Activated naive CD8-positive, alpha-beta T cell (primary cell): ENCODE results near the gene CD59.

Experiments
- H3K27ac Mint-ChIP-seq: one replicate; pipeline ENCODE4 v1.8.0; 2021; ENCODE audit warnings: mixed read lengths
- H3K27me3 Mint-ChIP-seq: one replicate; pipeline ENCODE4 v1.8.0; 2021; ENCODE audit warnings: mixed read lengths
- H3K36me3 Mint-ChIP-seq: one replicate; pipeline ENCODE4 v1.8.0; 2021; ENCODE audit warnings: mixed read lengths
- H3K4me1 Mint-ChIP-seq: one replicate; pipeline ENCODE4 v1.8.0; 2021; ENCODE audit warnings: low read depth, mixed read lengths
- H3K4me3 Mint-ChIP-seq: one replicate; pipeline ENCODE4 v1.8.0; 2021; ENCODE audit warnings: mild to moderate bottlenecking, mixed read lengths
- H3K9me3 Mint-ChIP-seq: one replicate; pipeline ENCODE4 v1.8.0; 2021; ENCODE audit warnings: low read depth, mixed read lengths

The CD59 gene

GRCh38 chr11:33736148-33736812 is at the start of gene CD59:
Gene CD59, minus strand, starts transcription at chr11:33736423. Its CDS starts 13,978 bp downstream, at chr11:33722445.
- H3K36me3 Mint-ChIP-seq, result peaks cover 4% of the 10 kb centered on the region
- no peaks in the 10 kb centered on the region for H3K9me3 Mint-ChIP-seq
- H3K27me3 Mint-ChIP-seq, result no peaks in the 10 kb centered on the region
- peaks cover 33% of the 10 kb centered on the region for H3K4me1 Mint-ChIP-seq
- peak within 1 kb of the TSS; percentile 24 for H3K27ac Mint-ChIP-seq
- peak within 1 kb of the TSS; percentile 91 for H3K4me3 Mint-ChIP-seq

GRCh38 chr11:33785609-33786008 is 49.4 kb upstream of the CD59 start:
- H3K36me3 Mint-ChIP-seq, result no peaks in the 10 kb centered on the region
- H3K4me1 Mint-ChIP-seq, result no peaks in the 10 kb centered on the region
- H3K27ac Mint-ChIP-seq, result no peak overlapping the region
- no peak overlapping the region for H3K4me3 Mint-ChIP-seq
- no peaks in the 10 kb centered on the region for H3K9me3 Mint-ChIP-seq
- peaks cover 17% of the 10 kb centered on the region for H3K27me3 Mint-ChIP-seq

- Mint-ChIP-seq H3K9me3 (no peaks in the 10 kb centered on the region), H3K4me3 (no peak overlapping the region), H3K27ac (no peak overlapping the region), H3K27me3 (peaks cover 14% of the 10 kb centered on the region), H3K36me3 (no peaks in the 10 kb centered on the region), H3K4me1 (peaks cover 7% of the 10 kb centered on the region)
Observed at GRCh38 chr11:33779849-33780528, 43.8 kb upstream of the CD59 start.

- H3K4me1 Mint-ChIP-seq, result peaks cover 12% of the 10 kb centered on the region
- no peak overlapping the region for H3K4me3 Mint-ChIP-seq
- no peak overlapping the region for H3K27ac Mint-ChIP-seq
- no peaks in the 10 kb centered on the region for H3K9me3 Mint-ChIP-seq
- peaks cover 12% of the 10 kb centered on the region for H3K27me3 Mint-ChIP-seq
- H3K36me3 Mint-ChIP-seq, result no peaks in the 10 kb centered on the region
Observed at GRCh38 chr11:33778675-33779074, 42.5 kb upstream of the CD59 start.

- H3K4me1 Mint-ChIP-seq, result peaks cover 19% of the 10 kb centered on the region
- no peak overlapping the region for H3K4me3 Mint-ChIP-seq
- no peak overlapping the region for H3K27ac Mint-ChIP-seq
- H3K9me3 Mint-ChIP-seq, result no peaks in the 10 kb centered on the region
- H3K27me3 Mint-ChIP-seq, result peaks cover 12% of the 10 kb centered on the region
- H3K36me3 Mint-ChIP-seq, result no peaks in the 10 kb centered on the region
Observed at GRCh38 chr11:33777906-33778305, 41.7 kb upstream of the CD59 start.

- peaks cover 2% of the 10 kb centered on the region for H3K36me3 Mint-ChIP-seq
- peaks cover 7% of the 10 kb centered on the region for H3K27me3 Mint-ChIP-seq
- H3K4me1 Mint-ChIP-seq, result peaks cover 35% of the 10 kb centered on the region
- peak overlapping the region; percentile 65 for H3K4me3 Mint-ChIP-seq
- H3K9me3 Mint-ChIP-seq, result no peaks in the 10 kb centered on the region
- no peak overlapping the region for H3K27ac Mint-ChIP-seq
Observed at GRCh38 chr11:33775832-33776470, 39.7 kb upstream of the CD59 start.

GRCh38 chr11:33775467-33775807 is 39.2 kb upstream of the CD59 start:
- Mint-ChIP-seq H3K4me3 (peak overlapping the region; percentile 97), H3K27me3 (peaks cover 7% of the 10 kb centered on the region), H3K9me3 (no peaks in the 10 kb centered on the region), H3K36me3 (peaks cover 2% of the 10 kb centered on the region), H3K4me1 (peaks cover 38% of the 10 kb centered on the region), H3K27ac (no peak overlapping the region)

- Mint-ChIP-seq H3K4me3 (peak overlapping the region; percentile 97), H3K27ac (peak overlapping the region; percentile 41), H3K36me3 (peaks cover 2% of the 10 kb centered on the region), H3K4me1 (peaks cover 42% of the 10 kb centered on the region), H3K9me3 (no peaks in the 10 kb centered on the region), H3K27me3 (peaks cover 2% of the 10 kb centered on the region)
Observed at GRCh38 chr11:33774736-33775466, 38.7 kb upstream of the CD59 start.

GRCh38 chr11:33773987-33774735 is 37.9 kb upstream of the CD59 start, which contains the start of gene FBXO3:
Gene FBXO3, minus strand, starts transcription at chr11:33774520. Its CDS starts 23 bp downstream, at chr11:33774497.
- H3K27ac Mint-ChIP-seq, result peak within 1 kb of the TSS; percentile 86
- H3K4me3 Mint-ChIP-seq, result peak within 1 kb of the TSS; percentile 97
- H3K27me3 Mint-ChIP-seq, result no peaks in the 10 kb centered on the region
- peaks cover 2% of the 10 kb centered on the region for H3K36me3 Mint-ChIP-seq
- H3K4me1 Mint-ChIP-seq, result peaks cover 42% of the 10 kb centered on the region
- no peaks in the 10 kb centered on the region for H3K9me3 Mint-ChIP-seq

- peak overlapping the region; percentile 86 for H3K27ac Mint-ChIP-seq
- peaks cover 2% of the 10 kb centered on the region for H3K36me3 Mint-ChIP-seq
- H3K4me1 Mint-ChIP-seq, result peaks cover 42% of the 10 kb centered on the region
- peak overlapping the region; percentile 97 for H3K4me3 Mint-ChIP-seq
- no peaks in the 10 kb centered on the region for H3K27me3 Mint-ChIP-seq
- H3K9me3 Mint-ChIP-seq, result no peaks in the 10 kb centered on the region
Observed at GRCh38 chr11:33773404-33773986, 37.3 kb upstream of the CD59 start.

- Mint-ChIP-seq H3K4me3 (peak overlapping the region; percentile 97), H3K4me1 (peaks cover 42% of the 10 kb centered on the region), H3K9me3 (no peaks in the 10 kb centered on the region), H3K27me3 (no peaks in the 10 kb centered on the region), H3K27ac (peak overlapping the region; percentile 17), H3K36me3 (peaks cover 2% of the 10 kb centered on the region)
Observed at GRCh38 chr11:33772870-33773269, 36.6 kb upstream of the CD59 start.

GRCh38 chr11:33772300-33772699 is 36.1 kb upstream of the CD59 start:
- peaks cover 42% of the 10 kb centered on the region for H3K4me1 Mint-ChIP-seq

GRCh38 chr11:33770236-33770635 is 34.0 kb upstream of the CD59 start:
- no peaks in the 10 kb centered on the region for H3K9me3 Mint-ChIP-seq
- no peaks in the 10 kb centered on the region for H3K27me3 Mint-ChIP-seq
- peaks cover 39% of the 10 kb centered on the region for H3K4me1 Mint-ChIP-seq
- H3K36me3 Mint-ChIP-seq, result peaks cover 9% of the 10 kb centered on the region
- no peak overlapping the region for H3K4me3 Mint-ChIP-seq
- no peak overlapping the region for H3K27ac Mint-ChIP-seq

More at GRCh38 chr11:33772300-33772699, 36.1 kb upstream of the CD59 start:
- H3K27ac Mint-ChIP-seq, result no peak overlapping the region
- H3K36me3 Mint-ChIP-seq, result peaks cover 2% of the 10 kb centered on the region
- no peaks in the 10 kb centered on the region for H3K27me3 Mint-ChIP-seq
- no peaks in the 10 kb centered on the region for H3K9me3 Mint-ChIP-seq
- peak overlapping the region; percentile 97 for H3K4me3 Mint-ChIP-seq

GRCh38 chr11:33769542-33769941 is 33.3 kb upstream of the CD59 start:
- Mint-ChIP-seq H3K27me3 (no peaks in the 10 kb centered on the region), H3K9me3 (no peaks in the 10 kb centered on the region), H3K27ac (peak overlapping the region; percentile 72), H3K36me3 (peaks cover 13% of the 10 kb centered on the region), H3K4me1 (peaks cover 32% of the 10 kb centered on the region), H3K4me3 (no peak overlapping the region)
